HG03520 (cell line): Measurements from ENCODE around the gene PPCS.

Experiments
- ATAC-seq: cut with Tn5 transposase; IDR thresholded peaks from one replicate; pipeline ENCODE4 v1.9.1; 2021; ENCODE audit warnings: mild to moderate bottlenecking, moderate library complexity; ENCODE audit not compliant: unreplicated experiment

Gene PPCS

DNA sequence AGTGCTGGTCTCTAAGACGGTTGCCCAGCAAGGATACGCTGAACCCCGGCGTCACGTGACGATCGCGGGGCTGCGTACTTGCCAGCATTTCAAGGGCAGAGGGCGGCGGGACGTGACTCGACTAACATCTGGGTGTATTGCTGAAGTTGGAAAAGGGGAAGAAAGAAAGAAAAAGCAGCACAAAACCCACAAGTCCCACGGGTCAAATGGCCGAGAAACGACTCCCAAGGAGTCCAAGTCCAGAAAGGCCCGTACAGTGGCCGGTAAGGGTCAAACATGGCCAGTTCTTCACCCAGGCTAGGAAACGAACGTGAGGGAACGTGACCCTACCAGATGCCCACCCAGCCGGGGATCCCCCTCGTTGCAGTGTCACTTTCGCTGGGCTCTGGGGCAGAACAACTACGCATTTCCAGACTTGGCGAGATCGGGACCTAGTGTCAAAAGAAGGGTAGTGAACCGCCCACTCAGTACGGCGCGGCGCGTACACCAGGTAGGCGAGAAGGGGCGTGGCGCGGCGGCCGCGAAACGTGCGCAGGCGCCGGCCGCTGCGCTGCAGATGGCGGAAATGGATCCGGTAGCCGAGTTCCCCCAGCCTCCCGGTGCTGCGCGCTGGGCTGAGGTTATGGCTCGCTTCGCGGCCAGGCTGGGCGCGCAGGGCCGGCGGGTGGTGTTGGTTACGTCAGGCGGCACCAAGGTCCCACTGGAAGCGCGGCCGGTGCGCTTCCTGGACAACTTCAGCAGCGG lies at the start of gene PPCS, which contains the start of gene ZMYND12:
PPCS (plus strand) TSS at position 534 of the 744 bp plus-strand sequence; CDS start at position 557, 23 bp downstream.
ZMYND12 (minus strand) TSS at position 13 of the 744 bp plus-strand sequence. CDS start 25 bp downstream, outside the sequence.
- ATAC-seq, result peak; percentile 69

DNA sequence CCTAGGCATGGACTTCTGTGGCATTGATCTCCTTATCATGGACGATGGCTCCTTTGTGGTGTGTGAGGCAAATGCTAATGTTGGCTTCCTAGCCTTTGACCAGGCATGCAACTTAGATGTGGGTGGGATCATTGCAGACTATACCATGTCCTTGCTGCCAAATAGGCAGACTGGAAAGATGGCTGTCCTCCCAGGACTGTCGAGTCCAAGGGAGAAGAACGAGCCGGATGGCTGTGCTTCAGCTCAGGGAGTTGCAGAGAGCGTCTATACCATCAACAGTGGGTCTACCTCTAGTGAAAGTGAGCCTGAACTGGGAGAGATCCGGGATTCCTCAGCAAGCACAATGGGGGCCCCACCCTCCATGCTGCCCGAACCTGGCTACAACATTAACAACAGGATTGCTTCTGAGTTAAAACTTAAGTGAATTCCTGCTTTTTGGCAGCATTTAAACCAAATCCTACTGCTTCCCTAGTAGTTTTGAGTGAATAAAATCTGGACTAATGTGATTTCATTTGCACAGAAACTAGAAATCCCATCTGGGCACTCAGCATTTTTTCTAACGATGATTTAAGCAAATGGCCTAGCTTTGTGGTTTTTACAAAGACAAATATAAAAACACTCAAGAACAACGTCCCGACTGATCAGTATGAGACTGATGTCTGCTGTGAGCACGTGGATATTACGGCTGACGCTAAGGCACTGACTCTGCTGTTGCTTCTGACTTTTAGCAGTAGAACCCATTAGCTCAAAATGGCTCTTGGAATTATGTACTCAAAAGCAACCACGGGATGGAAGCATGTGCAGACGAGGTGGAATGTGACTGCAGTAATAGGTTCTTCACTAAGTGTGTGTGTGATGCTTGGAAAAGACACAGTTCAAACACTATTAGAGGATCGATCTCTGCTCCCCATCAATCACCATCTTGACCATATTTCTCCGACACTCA lies 41.5 kb upstream of the PPCS start:
- ATAC-seq, result no peak

DNA sequence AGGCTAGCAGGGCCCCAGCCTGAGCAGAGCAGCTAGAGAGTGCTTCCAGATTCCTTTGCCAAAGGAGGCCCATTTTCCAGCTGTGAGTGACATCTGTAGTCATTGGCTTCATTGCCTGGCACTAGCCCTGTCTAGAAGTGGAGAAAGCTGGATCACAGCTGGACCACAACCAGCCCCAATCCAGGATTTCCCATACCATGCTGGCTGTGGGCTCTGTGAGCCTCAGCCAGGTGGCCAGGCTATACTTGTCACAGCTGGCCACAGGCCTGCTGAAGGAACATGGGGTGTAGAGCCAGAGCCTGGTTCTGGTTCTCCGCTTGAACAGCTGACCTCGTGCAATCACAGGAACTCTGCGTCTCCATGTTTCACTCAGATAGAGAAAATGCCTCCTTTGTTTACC lies 39.2 kb upstream of the PPCS start:
- no peak for ATAC-seq

DNA sequence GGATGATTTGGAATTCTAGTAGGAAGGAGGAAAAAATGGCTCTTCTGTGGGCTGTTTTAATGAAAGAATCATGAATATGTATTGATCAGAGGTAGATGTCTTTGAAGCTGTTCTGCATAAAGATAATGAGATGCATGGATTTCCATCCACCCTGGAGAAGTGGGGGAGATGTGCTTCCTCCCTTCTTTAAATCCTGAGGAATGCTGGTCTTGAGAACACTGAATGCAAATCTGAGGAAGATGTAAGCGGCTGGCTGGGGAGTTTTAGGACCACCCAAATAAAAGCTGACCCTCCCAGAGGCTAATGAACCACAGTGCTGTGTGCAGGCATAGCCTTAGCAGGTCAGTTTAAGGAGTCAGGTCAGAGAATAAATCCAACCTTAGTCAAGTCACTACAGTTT lies 37.8 kb upstream of the PPCS start:
- ATAC-seq, result no peak

DNA sequence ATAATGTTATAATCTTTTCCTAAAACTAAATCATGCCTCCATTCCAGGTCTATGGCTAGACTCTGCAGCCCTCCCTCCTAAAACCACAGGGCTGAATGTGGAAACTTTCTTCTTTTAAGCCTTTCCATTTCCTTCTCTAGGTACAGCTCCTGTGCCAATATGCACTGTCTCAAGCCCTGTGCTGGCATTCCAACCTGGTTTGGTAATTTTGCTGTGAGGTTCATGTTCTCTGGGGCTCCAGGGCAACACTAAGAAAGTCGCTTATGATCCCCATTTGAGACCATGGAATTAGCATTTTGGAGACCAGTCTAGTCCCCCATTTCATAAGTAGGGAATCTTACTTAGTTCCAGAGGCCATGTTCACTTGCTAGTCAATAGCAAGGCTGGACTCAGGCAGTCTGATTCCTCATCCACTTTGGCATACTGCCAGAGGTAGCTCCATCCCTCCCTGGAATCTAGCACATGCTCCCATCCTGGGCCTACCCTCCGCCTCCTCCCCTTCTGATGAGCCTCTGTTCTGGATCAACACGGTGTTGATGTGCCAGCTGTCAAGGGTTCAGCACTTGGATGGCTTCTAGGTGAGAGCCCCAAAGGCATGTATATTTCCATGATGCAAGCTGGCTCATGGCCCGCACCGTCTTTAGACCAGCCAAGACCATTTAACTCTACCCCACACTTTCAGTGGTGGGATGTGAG lies 37.1 kb upstream of the PPCS start:
- ATAC-seq, result no peak

DNA sequence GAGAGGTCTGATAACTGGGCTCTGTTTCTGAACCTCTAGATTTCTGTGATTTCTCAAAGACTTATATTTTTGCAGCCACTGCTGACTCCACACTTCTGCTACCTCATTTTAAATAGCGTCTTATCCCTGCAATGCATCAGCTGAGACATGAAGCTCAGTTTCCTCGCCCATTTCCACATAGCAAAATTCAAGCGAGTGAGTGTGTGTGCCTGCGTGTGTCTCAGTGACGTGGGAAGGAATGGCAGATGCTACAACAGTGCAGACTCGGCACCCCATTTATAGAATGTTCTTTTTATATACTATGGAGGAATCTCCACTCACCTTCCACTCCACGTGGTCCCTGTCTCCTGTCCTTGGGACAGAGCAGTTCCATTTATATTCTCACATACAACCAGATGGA lies 36.2 kb upstream of the PPCS start:
- no peak for ATAC-seq

DNA sequence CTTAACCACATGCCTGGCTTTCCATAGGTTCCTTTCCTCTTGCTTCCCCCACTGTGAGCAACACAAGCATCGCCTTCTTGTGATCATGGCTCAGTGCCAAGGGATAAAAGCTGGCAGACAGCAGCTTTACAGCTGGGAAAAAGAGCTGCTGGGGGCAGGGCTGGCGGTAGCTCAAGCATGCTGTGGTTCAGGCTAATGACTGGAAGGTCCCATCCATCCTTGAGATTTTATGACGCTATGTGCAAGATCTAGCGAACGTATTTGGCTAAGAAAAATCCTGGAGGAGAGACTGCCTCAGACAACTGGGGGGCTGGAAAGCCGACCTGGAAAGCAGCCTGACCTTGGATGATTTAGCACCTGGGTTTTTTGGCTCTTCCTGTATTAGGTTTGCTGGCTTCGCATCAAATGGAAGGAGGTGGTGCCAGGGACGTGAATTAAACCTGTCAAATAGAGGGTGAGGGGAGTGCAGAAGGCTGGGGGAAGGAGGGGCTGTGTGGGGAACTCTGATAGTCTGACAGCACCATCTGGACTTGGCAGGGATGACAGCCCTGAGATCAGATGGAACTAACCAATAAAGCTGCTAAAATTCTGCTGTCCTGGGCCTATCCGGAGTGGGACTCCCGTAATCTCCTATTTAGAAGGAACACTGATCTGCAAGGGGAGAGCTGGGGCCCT lies 35.3 kb upstream of the PPCS start:
- no peak for ATAC-seq

DNA sequence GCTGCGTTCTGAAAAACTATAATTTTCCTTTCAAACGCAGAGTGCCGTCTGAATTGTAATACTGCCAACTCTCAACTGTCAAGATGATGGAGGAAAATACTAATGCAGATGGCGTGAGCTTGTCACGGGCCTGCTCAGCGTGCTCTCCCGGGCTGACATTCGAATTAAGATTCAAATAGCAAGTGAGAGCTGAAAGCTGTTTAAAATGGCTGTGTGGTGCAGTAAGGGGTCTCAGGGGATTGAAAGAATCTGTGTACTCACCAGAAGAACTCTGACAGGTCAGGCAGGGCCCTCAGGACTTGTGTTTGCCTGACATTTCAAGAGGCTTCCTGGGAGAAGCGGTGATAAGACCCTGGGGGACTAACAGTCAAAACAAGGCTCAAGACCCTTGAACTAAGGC lies 33.6 kb upstream of the PPCS start:
- no peak for ATAC-seq

DNA sequence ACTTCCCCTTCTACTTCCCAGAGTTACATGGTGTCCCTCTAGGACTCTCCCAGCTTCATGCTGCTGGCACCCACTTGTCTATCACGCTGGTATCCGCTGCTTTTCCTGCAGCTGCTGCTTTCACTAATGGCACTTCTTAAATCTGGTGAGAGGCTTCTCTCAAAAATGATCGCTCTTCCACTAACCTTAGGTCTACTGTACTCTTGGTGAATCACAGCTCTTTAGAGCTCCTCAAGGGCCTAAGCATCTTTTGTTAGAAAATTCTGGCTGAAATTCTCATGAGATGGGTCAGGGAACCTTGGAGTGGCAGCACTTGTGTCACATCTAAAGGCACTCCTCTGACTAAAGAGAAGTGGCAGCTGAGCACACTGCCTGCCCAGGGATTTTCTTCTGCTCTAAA lies 32.7 kb upstream of the PPCS start:
- no peak for ATAC-seq

DNA sequence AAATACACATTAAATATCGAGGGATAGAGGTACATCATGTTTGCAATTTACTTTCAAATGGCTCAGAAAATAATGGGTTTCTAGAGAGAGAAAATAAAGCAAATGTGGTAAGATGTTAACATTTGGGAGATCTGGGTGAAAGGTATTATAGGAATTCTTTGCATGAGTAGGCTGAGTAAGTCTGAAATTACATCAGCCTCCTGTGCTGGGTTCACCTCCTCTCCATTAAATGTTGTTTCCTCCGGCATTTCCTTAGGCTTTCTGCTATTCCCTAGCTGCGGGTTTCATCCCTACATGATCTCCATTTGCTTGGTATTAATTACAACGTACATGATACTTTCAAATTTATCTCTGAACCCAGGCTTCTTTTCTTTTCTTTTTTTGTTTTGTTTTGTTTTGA lies 32.1 kb upstream of the PPCS start:
- no peak for ATAC-seq

DNA sequence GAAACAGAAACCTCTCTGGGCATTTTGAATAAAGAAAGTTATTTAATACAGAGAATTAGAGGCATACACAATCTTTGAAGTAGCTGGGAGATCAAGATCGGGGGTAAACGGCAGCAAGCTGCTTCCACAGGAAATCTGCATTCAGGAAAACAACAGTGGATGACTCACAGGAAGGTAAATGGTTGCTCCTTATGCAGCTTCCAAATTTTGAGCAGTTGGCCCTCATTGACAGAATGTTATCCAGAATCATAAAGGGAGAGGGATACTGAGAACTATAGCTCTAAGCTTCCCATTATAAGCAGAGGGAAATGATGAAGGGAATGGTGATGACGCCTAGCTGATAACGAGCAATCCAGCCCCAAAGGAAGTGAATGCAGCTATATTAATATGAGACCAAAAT lies 29.1 kb upstream of the PPCS start:
- ATAC-seq, result no peak

DNA sequence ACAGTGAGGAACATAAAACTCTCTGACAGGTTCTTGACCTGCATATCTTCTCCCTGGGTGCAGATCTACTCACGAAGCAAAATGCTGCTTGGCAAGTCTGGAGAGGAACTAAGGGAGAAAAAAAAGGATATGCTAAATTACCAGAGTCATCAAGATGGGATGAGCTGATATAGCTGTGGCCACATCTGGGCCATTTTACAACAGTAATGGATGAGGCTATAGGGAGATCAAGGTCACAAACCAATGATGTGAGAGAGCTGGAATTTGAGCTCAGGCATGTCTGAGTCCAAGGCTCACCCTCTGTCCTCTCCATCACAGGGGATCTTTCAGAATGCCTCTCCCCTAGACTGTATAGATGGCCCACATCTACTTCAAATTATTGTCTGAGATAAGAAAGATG lies 26.7 kb upstream of the PPCS start:
- ATAC-seq, result no peak

DNA sequence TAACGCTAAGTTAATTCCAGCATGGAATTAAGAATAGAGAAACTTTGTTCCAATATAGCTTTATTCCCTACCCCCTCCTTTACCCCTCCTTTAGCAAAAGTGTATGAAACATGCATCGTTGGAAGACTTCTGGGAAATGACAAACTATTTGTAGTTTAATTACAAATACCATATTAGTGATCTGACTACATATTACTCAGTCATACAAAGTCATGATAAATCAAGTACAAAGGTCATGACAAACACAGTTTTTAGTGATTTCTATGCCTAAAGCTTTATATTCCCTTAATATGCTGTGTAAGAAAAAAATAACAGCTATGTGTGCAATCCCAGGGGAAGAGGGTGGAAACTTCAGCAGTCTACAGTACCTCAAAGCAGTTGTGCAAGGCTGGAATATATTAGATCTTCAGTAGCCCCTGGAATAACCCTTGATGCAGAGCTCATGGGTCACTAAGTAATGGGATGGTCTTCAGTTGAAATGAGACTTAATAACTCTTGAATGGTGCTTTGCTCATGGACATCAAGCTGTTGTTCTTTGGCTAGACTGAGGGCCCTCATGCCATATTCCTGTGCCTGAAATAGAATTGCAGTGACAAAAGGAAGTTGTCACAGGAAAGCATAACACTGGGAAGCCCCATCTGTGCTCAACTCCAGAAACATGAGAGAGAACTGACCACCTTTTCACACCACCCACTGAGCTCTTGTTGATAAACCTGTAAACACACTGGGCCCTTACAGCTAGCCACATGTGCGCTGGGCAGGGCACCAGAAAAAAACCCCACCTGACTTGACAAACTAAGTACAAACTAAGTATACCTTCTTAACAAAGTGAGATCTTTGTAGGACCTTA lies 25.8 kb upstream of the PPCS start:
- no peak for ATAC-seq

DNA sequence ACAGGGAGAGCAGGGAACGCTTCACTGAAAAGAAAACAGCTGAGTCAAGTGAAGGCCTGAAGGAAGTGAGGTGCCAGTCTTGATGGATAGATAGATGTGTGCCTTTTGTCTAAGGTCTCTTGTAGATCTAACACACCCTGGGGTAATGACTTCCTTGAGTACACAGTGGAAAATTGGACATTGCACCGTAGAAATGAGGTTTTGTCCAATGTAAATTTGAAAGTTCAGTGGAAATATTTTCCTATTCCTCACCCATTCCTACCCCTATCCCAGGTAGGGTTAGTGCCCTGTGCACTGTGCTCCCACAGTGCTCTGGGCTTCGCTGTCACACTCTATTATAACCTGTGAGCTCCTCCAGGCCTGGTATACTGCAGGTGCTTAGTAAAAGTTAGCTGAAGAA lies 24.8 kb upstream of the PPCS start:
- no peak for ATAC-seq

DNA sequence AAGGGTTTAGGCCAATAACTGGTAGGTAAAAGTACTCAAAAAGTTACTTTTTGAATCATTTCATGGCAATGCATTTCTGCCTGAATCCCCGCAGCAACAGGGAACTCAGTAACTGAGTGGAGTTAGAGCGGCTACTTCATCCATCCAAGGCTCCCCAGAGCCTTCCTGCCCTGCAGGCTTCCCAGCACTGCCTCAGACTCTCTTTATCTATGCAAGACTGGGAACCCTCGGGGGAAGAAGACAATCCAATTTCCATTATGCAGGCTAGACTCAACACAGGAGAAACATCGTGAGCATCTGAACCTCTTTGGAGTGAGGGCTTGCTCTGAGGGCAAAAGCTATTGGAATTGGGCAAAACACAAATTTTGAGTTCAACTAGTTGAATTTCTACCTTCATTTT lies 23.6 kb upstream of the PPCS start:
- ATAC-seq, result no peak

DNA sequence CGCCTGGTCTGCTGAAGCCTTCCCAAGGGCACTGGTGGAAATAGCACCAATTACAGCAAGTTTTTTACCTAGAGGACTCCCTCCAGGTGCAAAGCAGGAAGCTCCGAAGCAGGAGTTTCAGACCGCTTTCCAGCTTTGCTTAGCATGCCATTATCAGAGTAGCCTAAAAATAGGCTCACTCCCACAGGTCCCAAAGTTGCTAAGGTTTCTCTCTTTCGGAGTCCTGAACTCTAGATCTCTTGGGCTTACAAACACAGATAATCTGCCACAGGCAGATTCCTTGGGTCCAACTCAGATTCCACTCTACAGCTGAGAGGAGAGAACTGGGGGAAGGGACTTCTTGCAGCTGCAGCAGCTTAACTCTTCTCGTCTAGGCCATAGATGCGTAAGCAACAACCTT lies 23.0 kb upstream of the PPCS start:
- ATAC-seq, result no peak

DNA sequence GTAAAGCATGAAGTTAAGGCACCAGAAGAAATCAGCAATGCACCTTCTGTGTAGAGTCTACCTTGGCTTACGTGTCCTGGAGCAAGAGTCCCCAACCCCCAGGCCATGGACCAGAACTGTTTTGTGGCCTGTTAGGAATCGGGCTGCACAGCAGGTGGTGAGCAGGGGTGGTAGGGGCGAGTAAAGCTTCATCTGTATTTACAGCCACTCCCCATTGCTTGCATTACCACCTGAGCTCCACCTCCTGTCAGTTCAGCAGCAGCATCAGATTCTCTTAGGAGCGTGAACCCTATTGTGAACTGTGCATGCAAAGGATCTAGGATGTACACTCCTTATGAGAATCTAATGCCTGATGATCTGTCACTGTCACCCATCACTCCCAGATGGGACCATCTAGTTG lies 22.0 kb upstream of the PPCS start:
- no peak for ATAC-seq

DNA sequence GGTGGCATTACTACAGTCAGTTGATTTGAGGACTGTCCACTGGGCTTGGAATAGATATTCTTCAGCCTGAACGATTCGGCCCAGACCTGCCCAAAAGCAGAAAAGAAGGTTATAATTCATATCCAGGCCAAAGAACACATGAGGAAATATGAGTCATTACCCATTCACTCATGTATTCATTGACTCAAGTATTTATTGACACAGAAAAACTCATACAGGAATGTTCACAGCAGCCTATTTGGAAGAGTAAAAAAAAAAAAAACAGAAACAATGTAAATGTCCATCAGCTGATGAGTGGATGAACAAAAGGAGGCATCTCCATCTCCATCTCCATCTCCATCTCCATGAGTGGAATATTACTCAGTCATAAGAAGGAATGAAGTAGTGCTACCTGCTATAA lies 16.4 kb upstream of the PPCS start:
- no peak for ATAC-seq

DNA sequence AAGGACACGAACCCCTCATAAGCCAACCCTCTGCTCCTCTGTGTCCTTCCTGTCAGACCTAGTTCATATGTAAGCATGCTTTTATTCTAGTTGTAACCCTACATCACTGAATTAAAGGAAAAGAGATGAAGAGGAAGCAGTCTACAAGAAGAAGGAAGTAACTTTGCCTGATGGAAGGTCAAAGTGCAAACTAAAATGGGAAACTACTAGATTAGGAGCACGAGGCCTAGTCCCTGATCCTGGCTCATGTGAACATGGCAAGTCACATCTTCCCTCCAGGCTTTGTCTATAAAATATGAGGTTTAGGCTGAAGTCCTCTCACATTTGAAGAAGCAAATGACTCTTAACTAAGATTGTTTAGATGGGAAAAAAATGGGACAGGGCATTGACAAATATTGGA lies 13.7 kb upstream of the PPCS start:
- ATAC-seq, result no peak

DNA sequence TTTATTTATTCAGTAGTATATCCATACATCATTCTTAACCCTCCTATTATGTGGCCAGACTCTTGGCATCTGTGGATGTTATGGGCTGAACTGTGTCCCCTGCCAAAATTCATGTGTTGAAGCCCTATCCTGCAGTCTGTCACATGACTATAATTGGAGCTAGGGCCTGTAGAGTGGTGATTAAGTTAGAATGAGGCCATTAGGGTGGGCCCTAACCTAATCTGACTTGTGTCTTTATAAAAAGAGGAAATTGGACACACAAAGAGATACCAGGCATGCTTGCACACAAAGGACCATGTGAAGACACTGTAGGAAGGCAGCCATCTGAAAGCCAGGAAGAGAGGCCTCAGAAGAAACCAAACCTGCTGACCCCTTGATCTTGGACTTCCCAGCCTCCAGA lies 7.1 kb upstream of the PPCS start:
- ATAC-seq, result no peak
